Measurements from ENCODE around the gene CTNND2.

DNA sequence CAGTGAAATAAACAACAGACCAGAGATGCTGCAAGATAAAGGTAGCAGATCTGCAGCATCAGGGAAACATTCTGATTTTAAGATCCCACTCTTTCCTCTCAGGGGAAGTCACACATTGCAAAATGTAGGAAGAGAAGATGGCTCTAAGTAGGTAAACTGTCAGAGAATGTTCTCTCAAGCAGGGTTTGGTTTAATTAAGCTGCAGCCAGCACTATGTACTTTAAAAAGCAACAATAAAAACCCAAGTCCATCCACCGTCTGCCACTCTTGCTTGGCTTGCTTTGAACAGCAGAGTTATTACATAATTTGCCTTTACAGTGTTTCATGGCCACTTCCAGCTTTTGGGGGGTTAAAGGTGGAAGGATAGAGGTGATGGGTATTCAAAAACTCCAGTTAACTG, 800.0 kb downstream of the CTNND2 start:
- no peak for TF ChIP-seq SUZ12 (IDR thresholded peaks at IDR 0.05; ENCODE audit: extremely low read depth, insufficient read depth, insufficient read length)
- no peak for TF ChIP-seq ZNF274 (IDR thresholded peaks at IDR 0.05; ENCODE audit: low read depth, low read length)
